SK-N-SH (cell line): ENCODE data around the gene CPLANE1. TPM values are rescaled to one million over a fixed set of nuclear protein-coding genes. Genes with fewer than 3 reads are reported as not detected.

Source experiments
- CTCF ChIA-PET: fragments of 300-600, 350-600 bp; formaldehyde crosslinking; extraction: SDS; loops from one replicate; lab custom pipeline; 2021; lab: Yijun Ruan, JAX
- POLR2A ChIA-PET: fragments of 350-600 bp; sonication (Branson Sonifier 250); formaldehyde crosslinking; extraction: SDS; loops from one replicate; lab custom pipeline; 2020; ENCODE audit warnings: antibody characterized with exemption, inconsistent platforms; lab: Yijun Ruan, JAX
- DNase-seq: peaks from one replicate; pipeline ENCODE4 v3.0.0; 2012
- H2AFZ ChIP-seq: fragments of 200-600 bp; sonication (generic); 2 replicates; pipeline ENCODE4 v1.8.1; 2016; ENCODE audit warnings: antibody characterized with exemption, mild to moderate bottlenecking, low read depth
- H3F3A ChIP-seq: fragments of 200-600 bp; sonication (generic); replicated peaks from 2 replicates; pipeline ENCODE3; 2016; ENCODE audit warnings: antibody characterized with exemption, mild to moderate bottlenecking; ENCODE audit not compliant: insufficient read depth
- H3K27ac ChIP-seq, 2 experiments: fragments of 200-500 bp in 1 of 2; fragments of 200-600 bp in 1 of 2; sonication (Bioruptor generic) in 1 of 2; sonication (generic), shearing (Covaris generic) in 1 of 2; 2 replicates each; pipeline versions ENCODE4 v1.5.1 to v1.6.1; 2014 to 2016; ENCODE audit warnings: low read depth in 2 of 2, inconsistent platforms in 1 of 2, low read length in 1 of 2, mild to moderate bottlenecking in 1 of 2, mixed read lengths in 1 of 2
- H3K27me3 ChIP-seq: fragments of 200-600 bp; sonication (generic), shearing (Covaris generic); 2 replicates; pipeline ENCODE4 v1.6.1; 2016; ENCODE audit warnings: mixed run types; ENCODE audit not compliant: insufficient read depth
- H3K36me3 ChIP-seq, 2 experiments: fragments of 200-500 bp in 1 of 2; fragments of 200-600 bp in 1 of 2; sonication (Bioruptor generic) in 1 of 2; sonication (generic) in 1 of 2; replicated peaks in 1 of 2; 2 replicates each; pipeline versions ENCODE3 to v1.5.1; 2014 to 2016; ENCODE audit warnings: low read length in 1 of 2, mild to moderate bottlenecking in 1 of 2; ENCODE audit not compliant: insufficient read depth in 2 of 2, control insufficient read depth in 1 of 2
- H3K4me1 ChIP-seq, 2 experiments: fragments of 200-500 bp in 1 of 2; fragments of 200-600 bp in 1 of 2; sonication (Bioruptor generic) in 1 of 2; sonication (generic), shearing (Covaris generic) in 1 of 2; 2 replicates each; pipeline versions ENCODE4 v1.5.1 to v1.6.1; 2014 to 2016; ENCODE audit warnings: low read depth in 1 of 2, low read length in 1 of 2, mixed run types in 1 of 2; ENCODE audit not compliant: insufficient read depth in 2 of 2, control insufficient read depth in 1 of 2
- H3K4me2 ChIP-seq: fragments of 200-600 bp; sonication (generic), shearing (Covaris generic); 2 replicates; pipeline ENCODE4 v1.6.1; 2017; ENCODE audit warnings: mixed run types
- H3K4me3 ChIP-seq, 2 experiments: fragments of 200-500 bp in 1 of 2; fragments of 200-600 bp in 1 of 2; sonication (Bioruptor generic) in 1 of 2; sonication (generic), shearing (Covaris generic) in 1 of 2; 2 replicates each; pipeline versions ENCODE4 v1.5.1 to v1.8.1; 2014 to 2016; ENCODE audit warnings: low read depth in 2 of 2, inconsistent platforms in 1 of 2, low read length in 1 of 2, mild to moderate bottlenecking in 1 of 2, mixed read lengths in 1 of 2, moderate library complexity in 1 of 2
- H3K79me2 ChIP-seq: fragments of 200-600 bp; sonication (generic); 2 replicates; pipeline ENCODE4 v1.8.1; 2017; ENCODE audit warnings: mild to moderate bottlenecking; ENCODE audit not compliant: insufficient read depth
- H3K9ac ChIP-seq: fragments of 200-600 bp; sonication (generic); 2 replicates; pipeline ENCODE4 v1.6.1; 2017; ENCODE audit warnings: mixed run types
- H3K9me2 ChIP-seq: fragments of 200-600 bp; sonication (generic); 2 replicates; pipeline ENCODE4 v1.6.1; 2017; ENCODE audit warnings: mixed run types
- H3K9me3 ChIP-seq: fragments of 200-600 bp; sonication (generic); 2 replicates; pipeline ENCODE4 v1.6.1; 2017; ENCODE audit warnings: mixed run types, mild to moderate bottlenecking, moderate library complexity
- H4K20me1 ChIP-seq: fragments of 200-600 bp; sonication (generic); 2 replicates; pipeline ENCODE4 v1.6.1; 2017; ENCODE audit warnings: mild to moderate bottlenecking, mixed run types; ENCODE audit not compliant: insufficient read depth
- CHD2 ChIP-seq: fragments of 150-350 bp; IDR thresholded peaks from 2 replicates; pipeline ENCODE4 v1.6.1; 2018; ENCODE audit warnings: low read length; ENCODE audit not compliant: partially characterized antibody
- ELF1 ChIP-seq: IDR thresholded peaks from 2 replicates; pipeline ENCODE4 v1.4.0; 2012
- EP300 ChIP-seq, 2 experiments: IDR thresholded peaks; 2 replicates each; pipeline versions ENCODE4 v1.4.0 to v1.6.1; 2012; ENCODE audit warnings: borderline replicate concordance in 1 of 2, low read depth in 1 of 2, low read length in 1 of 2
- FOXM1 ChIP-seq: IDR thresholded peaks from 2 replicates; pipeline ENCODE4 v1.4.0; 2012; ENCODE audit warnings: low read depth, mild to moderate bottlenecking
- MEF2A ChIP-seq: IDR thresholded peaks from 2 replicates; pipeline ENCODE4 v1.4.0; 2012; ENCODE audit warnings: low read depth, borderline replicate concordance
- MXI1 ChIP-seq: IDR thresholded peaks from 2 replicates; pipeline ENCODE4 v1.6.1; 2012; ENCODE audit warnings: mild to moderate bottlenecking, low read depth, low read length, improper control_type of control experiment
- NFIC ChIP-seq: IDR thresholded peaks from 2 replicates; pipeline ENCODE4 v1.4.0; 2012; ENCODE audit warnings: borderline replicate concordance
- POLR2AphosphoS5 ChIP-seq: IDR thresholded peaks from 2 replicates; pipeline ENCODE4 v1.6.1; 2012; ENCODE audit warnings: low read depth, low read length
- RFX5 ChIP-seq: IDR thresholded peaks from 2 replicates; pipeline ENCODE4 v1.6.1; 2012; ENCODE audit warnings: mild to moderate bottlenecking, improper control_type of control experiment, low read length
- SIN3A ChIP-seq: IDR thresholded peaks from 2 replicates; pipeline ENCODE4 v1.6.1; 2012; ENCODE audit warnings: low read depth, mild to moderate bottlenecking, low read length, moderate library complexity, borderline replicate concordance
- TAF1 ChIP-seq: IDR thresholded peaks from 2 replicates; pipeline ENCODE4 v1.6.1; 2012; ENCODE audit warnings: low read depth, mild to moderate bottlenecking, low read length, moderate library complexity, borderline replicate concordance
- TCF12 ChIP-seq: IDR thresholded peaks from 2 replicates; pipeline ENCODE4 v1.4.0; 2012
- TEAD4 ChIP-seq: IDR thresholded peaks from 2 replicates; pipeline ENCODE4 v1.4.0; 2012; ENCODE audit warnings: mild to moderate bottlenecking, borderline replicate concordance; ENCODE audit not compliant: insufficient read depth
- USF1 ChIP-seq: IDR thresholded peaks from 2 replicates; pipeline ENCODE4 v1.4.0; 2012; ENCODE audit warnings: low read depth, borderline replicate concordance
- USF2 ChIP-seq: fragments of 150-350 bp; IDR thresholded peaks from 2 replicates; pipeline ENCODE4 v1.6.1; 2017; ENCODE audit warnings: antibody characterized with exemption, low read length, low read depth, borderline replicate concordance
- ZBTB33 ChIP-seq: IDR thresholded peaks from 2 replicates; pipeline ENCODE4 v1.4.0; 2012; ENCODE audit warnings: low read depth, borderline replicate concordance
- WGBS: methylation state at CpG from one replicate; pipeline ENCODE4 v1.1.6; 2017; ENCODE audit warnings: low lambda C conversion rate; 5-methylcytosine and 5-hydroxymethylcytosine counted together
- polyA plus RNA-seq, 3 experiments: library from polyadenylated mRNA; depleted of rRNA; stranded (reverse); fragments of >200 nt; gene quantifications; 2 replicates each; pipeline ENCODE4 v1.2.3, GENCODE V29; 2012

Gene CPLANE1
- polyA plus RNA-seq, 1 of the 3 experiments (the other 2 are of a cell fraction), result 3.6 TPM

- peaks cover 0 to 5% of the 10 kb centered on the region in 2 experiments; a peak in 1 of 4 replicates for H3K4me1 ChIP-seq
- H3K9me3 ChIP-seq, result no peaks in the 10 kb centered on the region
- H3K4me2 ChIP-seq, result no peak overlapping the region
- no peak for DNase-seq
- peak; percentile 55; the same call in 1 of the 2 replicates for TF ChIP-seq USF1
- no peak for TF ChIP-seq USF2
- H3F3A ChIP-seq, result peaks cover 10% of the 10 kb centered on the region
- H3K27ac ChIP-seq, result no peak overlapping the region
- ChIA-PET POLR2A (no interaction called here), CTCF (no interaction called here)
- H3K4me3 ChIP-seq, result no peak overlapping the region
- H4K20me1 ChIP-seq, result no peaks in the 10 kb centered on the region
- no peaks in the 10 kb centered on the region for H3K9me2 ChIP-seq
- H3K79me2 ChIP-seq, result peaks cover 21% of the 10 kb centered on the region
- H3K36me3 ChIP-seq, result no peaks in the 10 kb centered on the region
- no peak overlapping the region for H3K9ac ChIP-seq
- no peaks in the 10 kb centered on the region for H3K27me3 ChIP-seq
- no peak overlapping the region for H2AFZ ChIP-seq
These were observed 2.5 kb upstream of the CPLANE1 start for GRCh38 chr5:37251665-37252064.

- WGBS, result 91% methylated on average over 10 of the region's 10 CpGs
- Histone ChIP-seq H2AFZ (peak overlapping the region; percentile 99), H3K4me1 (peaks cover 0 to 5% of the 10 kb centered on the region in 2 experiments; a peak in 2 of 4 replicates), H3F3A (peaks cover 10% of the 10 kb centered on the region), H3K36me3 (no peaks in the 10 kb centered on the region), H3K9me3 (no peaks in the 10 kb centered on the region), H3K4me3 (peak overlapping the region; percentile 74 to 87), H3K27me3 (no peaks in the 10 kb centered on the region), H3K9ac (peak overlapping the region; percentile 87), H4K20me1 (0 out of 2 replicates have a peak, but pooled peaks cover 4% of the 10 kb centered on the region), H3K4me2 (peak overlapping the region; percentile 89), H3K79me2 (peaks cover 35% of the 10 kb centered on the region), H3K9me2 (no peaks in the 10 kb centered on the region), H3K27ac (peak overlapping the region; percentile 57 to 77; a peak in 3 of 4 replicates)
- TF ChIP-seq EP300 (IDR thresholded peaks at IDR 0.05; ENCODE audit: borderline replicate concordance in 1 of 2, low read depth in 1 of 2, low read length in 1 of 2) (no peak), ZBTB33 (no peak), TCF12 (no peak), MEF2A (no peak), FOXM1 (no peak), RFX5 (no peak), ELF1 (no peak), SIN3A (no peak), MXI1 (no peak), NFIC (no peak), POLR2AphosphoS5 (no peak), TEAD4 (no peak), CHD2 (no peak), TAF1 (no peak)
- CTCF ChIA-PET, result interaction anchor here (1.4 kb wide), 1 partner anchor 129 kb away, joined by 4 read pairs; the partner anchor contains the start of gene WDR70
- DNase-seq, result no peak
- POLR2A ChIA-PET, result interaction anchor here (1.7 kb wide), 1 partner anchor 122 kb away, joined by 6 read pairs; the partner anchor contains the start of gene NUP155
These were observed 614 bp upstream of the CPLANE1 start for GRCh38 chr5:37249815-37250164.
